ENCODE measurements around the gene MELTF. TPM values are rescaled to one million over a fixed set of nuclear protein-coding genes. Genes with fewer than 3 reads are reported as not detected.

Gene MELTF
- polyA plus RNA-seq, 1 donor from 2014 or later: not detected

DNA sequence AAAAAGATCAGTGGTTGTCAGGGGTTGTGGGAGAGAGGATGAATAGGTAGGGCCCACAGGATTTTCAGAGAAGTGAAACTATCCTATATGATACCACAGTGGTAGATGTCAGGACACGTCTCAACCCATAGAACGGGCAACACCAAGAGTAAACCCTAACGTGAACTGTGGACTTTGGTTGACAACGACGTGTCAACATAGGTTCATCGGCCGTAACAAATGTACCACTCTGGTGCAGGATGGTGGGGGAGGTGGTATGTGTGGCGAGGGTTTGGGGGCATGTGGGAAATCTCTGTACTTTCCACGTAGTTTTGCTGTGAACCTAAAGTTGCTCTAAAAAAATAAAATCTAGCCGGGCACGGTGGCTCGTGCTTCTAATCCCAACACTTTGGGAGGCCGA, 48.0 kb downstream of the MELTF start:
- H3K27me3 Mint-ChIP-seq: peaks cover 17% of the 10 kb centered on the region
- H3K9me3 Mint-ChIP-seq: peaks cover 4 to 20% (median 5%) of the 10 kb centered on the region in 3 donors
- no peak overlapping the region for H3K4me3 Mint-ChIP-seq
- peaks cover 2% of the 10 kb centered on the region for H3K36me3 Mint-ChIP-seq
- H3K4me1 Mint-ChIP-seq: peaks cover 0 to 8% (median 4%) of the 10 kb centered on the region in 3 donors
- no peak overlapping the region for H3K27ac Mint-ChIP-seq

DNA sequence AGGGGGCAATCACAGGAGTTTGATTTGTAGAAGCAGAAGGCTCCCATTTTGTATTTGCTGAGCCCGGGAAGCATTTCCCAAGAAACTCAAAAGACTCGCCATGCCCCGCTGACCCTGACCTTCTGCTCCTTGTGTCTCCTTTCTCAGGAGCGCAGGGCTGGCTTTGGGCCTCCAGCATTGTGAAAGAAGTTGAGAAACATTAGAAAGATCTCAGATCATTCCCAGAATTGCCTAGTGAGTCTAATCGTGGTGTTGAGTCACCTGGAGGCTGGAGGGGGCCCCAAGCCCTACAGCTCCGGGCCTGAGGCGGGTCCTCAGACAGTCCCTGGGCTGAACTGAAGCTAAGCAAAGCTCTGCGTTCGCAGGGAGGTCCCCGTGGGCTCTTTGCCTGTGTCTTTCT, 50.1 kb downstream of the MELTF start:
- no peak overlapping the region for H3K4me3 Mint-ChIP-seq
- H3K36me3 Mint-ChIP-seq: peaks cover 2% of the 10 kb centered on the region
- no peak overlapping the region for H3K27ac Mint-ChIP-seq
- H3K4me1 Mint-ChIP-seq: peaks cover 0 to 8% (median 4%) of the 10 kb centered on the region in 3 donors
- H3K9me3 Mint-ChIP-seq: peaks cover 4 to 20% (median 4%) of the 10 kb centered on the region in 3 donors
- H3K27me3 Mint-ChIP-seq: peaks cover 19% of the 10 kb centered on the region

DNA sequence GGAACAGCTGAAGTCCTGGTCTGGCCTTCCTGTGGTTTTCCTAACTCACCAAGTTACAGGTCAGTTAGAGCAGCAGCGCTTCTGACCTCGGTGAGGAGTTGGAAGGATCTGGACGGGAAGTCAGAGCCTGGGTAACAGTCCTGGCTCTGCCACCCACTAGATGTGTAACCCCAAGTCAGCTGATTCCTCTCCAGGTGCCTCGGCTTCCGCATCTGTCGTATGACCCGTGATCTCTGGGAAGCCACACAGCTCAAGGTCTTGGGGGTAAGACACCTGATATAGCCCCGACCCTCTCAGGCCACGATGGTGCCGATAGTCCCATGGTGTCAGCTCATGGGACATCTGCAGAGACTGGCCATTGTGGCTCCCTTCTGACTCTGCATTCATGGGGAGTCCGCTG, 52.7 kb downstream of the MELTF start:
- Mint-ChIP-seq H3K27ac (no peak overlapping the region), H3K9me3 (peaks cover 0 to 4% (median 4%) of the 10 kb centered on the region in 3 donors), H3K36me3 (peaks cover 2% of the 10 kb centered on the region), H3K27me3 (peaks cover 19% of the 10 kb centered on the region), H3K4me3 (no peak overlapping the region), H3K4me1 (peaks cover 0 to 8% (median 4%) of the 10 kb centered on the region in 3 donors)

DNA sequence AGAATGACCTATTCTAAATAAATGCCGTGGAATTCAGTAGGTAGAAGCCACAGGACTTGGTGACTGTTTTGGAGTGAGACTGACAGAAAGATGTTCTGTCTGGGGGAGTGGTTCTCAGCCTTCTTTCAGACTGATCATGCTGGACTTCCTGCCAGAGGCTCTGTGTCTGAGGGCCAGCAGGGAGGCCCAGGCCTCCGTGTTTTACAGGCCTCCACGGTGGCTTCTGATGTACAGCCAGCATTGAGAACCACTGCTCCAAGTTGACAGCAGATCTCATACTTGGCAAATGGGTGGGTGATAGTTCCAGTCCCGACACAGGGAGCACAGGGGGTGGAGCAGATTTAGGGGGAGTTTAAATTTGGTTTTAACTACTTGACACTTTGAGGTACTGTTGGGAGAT, 54.3 kb downstream of the MELTF start:
- Mint-ChIP-seq H3K4me1 (peaks cover 0 to 9% (median 0%) of the 10 kb centered on the region in 3 donors), H3K27me3 (peaks cover 11% of the 10 kb centered on the region), H3K36me3 (no peaks in the 10 kb centered on the region), H3K4me3 (no peak overlapping the region), H3K9me3 (no peaks in the 10 kb centered on the region), H3K27ac (peak overlapping the region in 1 of 3 donors; percentile 2)

DNA sequence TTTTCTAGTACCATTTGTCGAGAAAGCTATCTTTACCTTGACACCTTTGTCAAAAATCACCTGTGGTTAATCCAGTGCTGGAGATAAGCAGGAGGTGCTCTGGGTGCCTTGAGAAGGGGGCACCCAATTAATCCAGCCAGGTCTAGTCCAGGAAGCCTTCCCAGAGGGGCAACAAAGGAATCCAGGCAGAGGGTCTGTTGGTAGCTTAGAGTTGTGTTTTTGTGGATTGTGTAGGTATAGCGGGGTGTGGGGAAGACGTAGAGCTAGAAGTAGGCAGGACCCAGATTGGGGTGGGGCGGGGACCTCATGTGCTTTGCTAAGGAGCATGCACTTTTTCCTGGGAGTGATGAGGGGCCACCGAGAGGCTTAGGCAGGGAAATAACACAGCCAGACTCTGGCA, 55.0 kb downstream of the MELTF start:
- H3K9me3 Mint-ChIP-seq: no peaks in the 10 kb centered on the region
- H3K4me1 Mint-ChIP-seq: peaks cover 0 to 10% (median 0%) of the 10 kb centered on the region in 3 donors
- no peak overlapping the region for H3K27ac Mint-ChIP-seq
- H3K27me3 Mint-ChIP-seq: peaks cover 11% of the 10 kb centered on the region
- no peaks in the 10 kb centered on the region for H3K36me3 Mint-ChIP-seq
- no peak overlapping the region for H3K4me3 Mint-ChIP-seq

DNA sequence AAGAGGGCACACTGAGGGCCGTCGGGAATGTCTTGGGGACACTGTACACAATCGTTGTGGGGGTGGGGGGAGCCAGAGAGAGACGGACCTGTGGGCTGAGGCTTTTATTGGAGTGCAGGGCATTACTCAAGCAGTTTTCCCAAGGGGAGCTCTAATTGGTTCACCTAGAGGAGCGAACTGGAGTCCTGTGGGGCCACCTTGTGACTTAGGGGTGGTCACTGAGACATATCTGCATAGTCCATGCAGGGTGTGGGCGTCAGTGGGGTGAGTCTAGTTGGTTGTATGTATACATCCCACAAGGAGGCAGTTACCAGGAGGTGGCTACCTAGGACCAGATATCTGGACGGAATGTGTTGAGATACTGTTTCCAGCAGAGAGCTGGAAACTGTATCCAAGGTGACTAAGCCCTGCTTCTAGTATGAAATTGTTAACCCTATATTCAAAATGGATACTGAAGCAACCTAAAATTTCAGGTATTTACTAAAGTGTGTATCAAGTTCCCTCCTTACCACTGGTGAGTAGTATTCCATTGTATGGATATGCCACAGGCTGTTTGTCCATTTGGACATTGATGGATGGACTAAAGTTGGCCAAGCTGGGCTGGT, 58.4 kb downstream of the MELTF start:
- peak overlapping the region in 3 of 4 donors; percentile 9 to 90 (median 77) for H3K4me3 Mint-ChIP-seq
- no peaks in the 10 kb centered on the region for H3K9me3 Mint-ChIP-seq
- H3K4me1 Mint-ChIP-seq: peaks cover 0 to 11% (median 6%) of the 10 kb centered on the region in 3 donors
- H3K36me3 Mint-ChIP-seq: no peaks in the 10 kb centered on the region
- peak overlapping the region in 1 of 3 donors; percentile 52 for H3K27ac Mint-ChIP-seq
- H3K27me3 Mint-ChIP-seq: peaks cover 1% of the 10 kb centered on the region

DNA sequence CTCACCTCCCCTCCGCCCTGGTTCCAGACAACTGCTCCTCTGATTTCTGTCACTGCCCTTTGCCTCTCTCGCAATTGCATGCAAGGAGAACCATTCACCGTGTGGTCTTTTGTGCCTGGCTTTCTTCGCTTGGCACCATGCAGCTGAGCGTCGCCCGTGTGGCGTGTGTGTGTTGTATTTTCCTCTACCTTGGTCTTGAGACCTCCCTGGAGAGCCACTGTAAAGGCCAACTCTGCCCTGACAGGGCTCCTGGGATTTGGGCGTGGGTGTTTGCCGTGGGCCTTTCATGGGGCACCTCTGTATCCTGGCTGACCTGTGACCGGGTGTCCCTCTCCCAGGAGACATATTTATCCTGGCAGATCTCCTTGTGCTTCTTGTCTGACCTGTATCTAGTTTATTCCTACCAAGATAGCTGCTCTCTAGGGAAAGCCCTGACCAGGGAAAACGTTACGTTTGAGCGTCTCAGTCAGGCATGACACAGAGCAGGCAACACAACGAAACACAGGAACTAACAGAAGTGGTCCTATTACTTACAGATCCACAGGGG, 59.0 kb downstream of the MELTF start:
- Mint-ChIP-seq H3K36me3 (no peaks in the 10 kb centered on the region), H3K27ac (peak overlapping the region in 2 of 3 donors; percentile 71 to 84), H3K27me3 (peaks cover 1% of the 10 kb centered on the region), H3K4me1 (peaks cover under 1 to 11% (median 11%) of the 10 kb centered on the region in 3 donors), H3K4me3 (peak overlapping the region; percentile 77 to 90 (median 86)), H3K9me3 (no peaks in the 10 kb centered on the region)

DNA sequence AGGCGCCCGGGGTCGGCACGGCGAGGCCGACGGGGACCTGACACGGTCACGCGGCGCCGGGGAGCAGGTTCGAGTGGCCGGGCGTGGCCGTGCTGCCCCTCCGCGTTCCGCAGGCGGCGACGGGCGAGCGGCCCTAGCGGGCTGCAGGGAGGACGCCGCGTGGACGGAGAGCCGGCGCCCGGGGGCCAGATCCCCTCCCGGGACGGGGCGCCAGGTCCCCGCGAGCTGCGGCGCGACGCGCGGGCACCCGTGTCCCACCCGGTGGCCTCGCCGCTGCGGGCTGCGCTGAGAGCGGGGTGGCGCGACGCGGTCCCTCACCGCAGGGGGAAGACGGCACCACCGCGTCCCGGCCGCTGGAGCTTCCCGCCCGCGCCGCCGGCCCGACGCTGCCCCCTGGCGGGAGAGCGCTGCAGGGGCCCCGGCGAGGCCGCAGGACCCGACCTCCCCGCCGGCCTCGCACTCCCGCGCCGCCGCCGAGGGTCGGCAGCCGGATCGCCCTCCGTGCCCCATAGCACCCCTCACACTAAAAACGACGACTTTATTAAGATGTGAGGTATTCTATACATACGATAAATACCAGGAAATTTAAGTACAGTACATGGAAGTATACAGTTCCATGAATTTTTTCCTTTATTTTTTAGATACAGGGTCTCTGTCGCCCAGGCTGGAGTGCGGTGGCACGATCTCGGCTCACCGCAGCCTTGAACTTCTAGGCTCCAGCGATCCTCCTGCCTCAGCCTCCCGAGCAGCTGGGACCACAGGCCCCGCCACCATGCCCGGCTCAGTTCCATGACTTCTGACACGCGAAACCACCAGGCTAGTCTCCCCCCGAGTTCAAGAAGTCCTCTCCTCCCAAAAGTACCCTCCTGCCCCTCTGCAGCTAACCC, 59.7 kb downstream of the MELTF start:
- Mint-ChIP-seq H3K4me1 (peaks cover 7 to 11% (median 11%) of the 10 kb centered on the region in 3 donors), H3K4me3 (peak overlapping the region; percentile 77 to 90 (median 86)), H3K27ac (peak overlapping the region in 2 of 3 donors; percentile 71 to 84), H3K36me3 (no peaks in the 10 kb centered on the region), H3K9me3 (no peaks in the 10 kb centered on the region), H3K27me3 (no peaks in the 10 kb centered on the region)

DNA sequence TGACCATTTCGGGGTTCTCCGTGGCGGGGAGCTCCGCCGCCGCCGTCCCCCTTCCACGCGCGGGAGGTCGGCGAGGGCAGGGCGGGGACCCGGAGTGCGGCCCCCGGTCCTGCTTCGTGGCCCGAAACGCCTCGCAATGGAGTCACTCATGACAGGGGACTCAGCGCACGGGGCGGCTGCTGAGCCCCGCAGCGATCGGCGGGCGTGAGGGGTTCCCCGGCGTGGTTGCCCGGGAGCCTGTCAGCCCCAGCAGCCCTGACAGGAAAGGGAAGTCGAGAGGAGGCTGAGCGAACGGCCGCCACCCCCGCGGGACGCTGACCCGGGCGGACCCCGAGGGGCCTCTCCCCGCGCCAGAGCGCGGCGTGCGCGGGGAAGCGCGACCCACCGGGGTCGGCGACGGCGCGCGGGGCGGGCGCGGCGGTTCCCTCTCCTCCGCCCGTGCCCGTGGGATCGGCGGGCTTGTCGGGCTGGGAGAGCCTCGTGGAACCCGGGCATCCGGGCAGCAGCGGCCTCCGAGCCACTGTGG, 60.4 kb downstream of the MELTF start:
- Mint-ChIP-seq H3K4me3 (peak overlapping the region; percentile 83 to 91 (median 87)), H3K27ac (no peak overlapping the region), H3K4me1 (peaks cover 8 to 11% (median 11%) of the 10 kb centered on the region in 3 donors), H3K27me3 (no peaks in the 10 kb centered on the region), H3K9me3 (no peaks in the 10 kb centered on the region), H3K36me3 (no peaks in the 10 kb centered on the region)

DNA sequence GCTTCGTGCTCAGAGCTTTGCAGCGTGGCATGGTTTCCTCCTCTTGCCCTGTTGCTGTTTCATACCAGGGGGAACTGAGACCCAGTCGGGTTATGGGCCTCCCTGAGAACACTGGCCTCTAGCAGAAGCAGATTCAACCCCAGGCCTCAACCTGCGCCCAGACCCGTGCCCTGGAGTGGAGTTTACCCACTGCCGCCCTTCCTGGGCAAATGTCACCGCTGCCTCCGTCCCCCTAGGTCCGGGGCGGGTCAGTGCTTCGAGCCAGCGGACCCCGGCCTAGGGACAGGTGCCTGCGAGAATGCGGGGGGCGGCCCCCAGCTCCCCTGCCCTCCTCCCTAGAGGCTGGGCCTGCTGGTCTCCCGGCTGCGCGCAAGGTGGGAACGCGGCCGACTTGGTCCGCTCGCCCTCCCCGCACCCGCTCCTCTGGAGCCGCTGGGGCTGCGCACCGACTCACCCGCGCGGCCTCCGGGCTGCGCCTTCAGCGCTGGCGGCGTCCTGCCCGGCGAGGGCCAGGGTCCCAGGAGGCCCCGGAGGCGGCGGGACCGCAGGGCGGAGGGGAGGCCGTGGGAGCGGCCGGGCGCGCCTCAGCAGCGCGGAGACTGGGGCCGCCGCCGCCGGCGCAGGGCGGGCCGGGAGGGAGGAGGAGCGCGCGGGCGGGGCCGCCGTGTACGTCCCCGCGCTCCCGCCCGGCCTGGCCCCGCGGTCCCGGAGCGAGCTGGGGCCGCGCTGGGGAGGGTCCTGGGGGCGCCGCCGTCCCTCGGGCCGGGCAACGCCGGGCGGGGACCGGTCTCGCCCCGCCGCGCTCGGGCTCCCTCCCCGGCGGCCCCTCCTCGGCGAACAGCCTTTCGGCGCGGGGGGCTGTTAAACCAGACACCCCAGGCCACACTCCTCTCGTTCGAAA, 61.1 kb downstream of the MELTF start, which contains the start of gene PIGZ:
TSS of gene PIGZ (minus strand) at position 601 of the 901 bp plus-strand sequence. CDS start 16,802 bp downstream, outside the sequence.
- Mint-ChIP-seq H3K4me3 (peak within 1 kb of the TSS; percentile 83 to 91 (median 88)), H3K27ac (peak within 1 kb of the TSS in 1 of 3 donors; percentile 67), H3K27me3 (no peaks in the 10 kb centered on the region)

DNA sequence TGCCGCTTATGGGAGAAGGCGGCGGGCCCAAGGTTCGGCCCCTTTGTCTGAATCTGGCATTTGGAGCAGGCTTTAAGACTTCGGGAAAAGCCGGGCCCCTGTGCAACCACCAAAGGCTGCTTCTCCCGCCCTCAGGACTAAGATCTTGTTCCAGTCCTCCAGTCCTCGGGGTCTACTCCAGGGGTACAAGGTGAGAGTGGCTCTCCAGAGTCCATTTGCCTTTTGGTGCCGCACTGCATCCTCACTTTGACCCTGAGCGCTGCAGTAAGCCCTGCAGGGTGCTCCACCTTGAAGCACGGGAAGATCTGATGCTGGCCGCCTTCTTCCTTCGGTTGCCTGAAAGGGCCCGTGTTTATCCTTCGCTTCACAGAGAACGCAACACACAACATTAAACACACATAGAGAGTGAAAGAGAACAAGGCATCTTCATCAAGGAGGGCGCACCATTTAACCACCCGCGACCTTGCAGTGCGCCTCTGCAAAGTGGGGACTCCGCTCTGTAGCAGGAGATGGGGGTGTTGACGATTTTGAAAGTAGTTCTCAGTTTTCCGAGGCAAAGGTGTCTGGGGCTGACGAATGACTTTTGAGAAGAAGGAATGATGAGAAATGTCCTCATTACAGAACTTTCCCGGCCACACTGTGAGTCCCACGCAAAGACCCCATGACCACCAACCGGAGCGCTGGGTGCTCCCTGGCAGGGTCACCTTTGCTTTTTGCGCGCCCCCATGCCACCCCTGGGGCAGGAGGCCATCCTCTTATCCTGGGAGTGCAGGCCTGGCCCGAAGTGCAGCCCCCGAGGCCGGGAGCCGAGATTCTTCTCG, 62.0 kb downstream of the MELTF start:
- Mint-ChIP-seq H3K9me3 (no peaks in the 10 kb centered on the region), H3K27ac (peak overlapping the region in 1 of 3 donors; percentile 67), H3K4me1 (peaks cover 17 to 22% (median 20%) of the 10 kb centered on the region in 3 donors), H3K4me3 (peak overlapping the region; percentile 77 to 88 (median 86)), H3K36me3 (no peaks in the 10 kb centered on the region), H3K27me3 (no peaks in the 10 kb centered on the region)

More for the DNA sequence above, 61.1 kb downstream of the MELTF start, which contains the start of gene PIGZ:
- Mint-ChIP-seq H3K36me3 (no peaks in the 10 kb centered on the region), H3K9me3 (no peaks in the 10 kb centered on the region), H3K4me1 (peaks cover 9 to 13% (median 13%) of the 10 kb centered on the region in 3 donors)

DNA sequence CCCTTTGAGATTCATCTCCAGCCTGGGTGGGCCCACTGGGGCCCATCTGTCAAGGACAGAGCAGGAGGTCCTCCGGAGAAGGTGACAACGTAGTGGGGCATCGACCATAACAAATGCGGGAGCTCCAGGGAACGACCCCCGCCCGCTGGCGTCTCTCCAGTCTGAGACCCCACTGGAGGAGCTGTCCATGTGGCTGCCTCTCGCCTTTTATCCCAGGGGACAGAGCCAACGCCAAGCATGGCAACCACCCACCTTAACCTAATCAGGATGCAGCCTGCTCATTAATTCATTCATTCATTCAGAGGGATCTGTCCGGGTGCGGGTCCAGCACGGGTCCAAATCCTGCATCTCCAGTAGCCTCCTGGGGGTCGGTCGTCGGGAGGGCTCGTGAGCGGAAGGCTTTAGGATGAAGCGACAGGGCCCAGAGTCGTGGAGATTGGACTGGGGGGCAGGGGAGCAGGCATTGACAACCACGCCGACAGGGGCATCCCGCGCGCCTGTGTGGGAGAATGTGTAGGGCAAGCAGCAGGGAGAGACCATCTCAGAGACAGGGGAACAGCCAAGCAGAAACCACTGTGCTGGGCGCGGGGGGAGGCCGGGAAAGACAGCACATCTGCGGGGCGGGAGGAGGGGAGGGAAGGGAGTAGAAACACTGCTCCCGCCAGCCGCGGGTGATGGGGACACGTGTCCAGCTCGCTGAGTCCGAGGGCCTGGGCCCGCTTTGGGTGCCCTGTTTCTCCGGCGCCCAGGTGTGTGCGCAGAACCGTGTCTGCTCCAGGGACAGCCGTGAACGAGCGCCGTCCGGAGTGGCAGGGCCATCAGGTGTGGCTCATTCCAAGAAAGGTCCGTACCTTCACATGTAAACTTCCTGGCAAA, 62.9 kb downstream of the MELTF start:
- peak overlapping the region in 1 of 3 donors; percentile 89 for H3K27ac Mint-ChIP-seq
- H3K9me3 Mint-ChIP-seq: no peaks in the 10 kb centered on the region
- no peaks in the 10 kb centered on the region for H3K36me3 Mint-ChIP-seq
- H3K4me3 Mint-ChIP-seq: peak overlapping the region; percentile 8 to 85 (median 46)
- no peaks in the 10 kb centered on the region for H3K27me3 Mint-ChIP-seq
- peaks cover 20 to 30% (median 25%) of the 10 kb centered on the region in 3 donors for H3K4me1 Mint-ChIP-seq
